Vagina (tissue), 2 donors: Measurements from ENCODE around the gene THEM5. TPM values are rescaled to one million over a fixed set of nuclear protein-coding genes. Genes with fewer than 3 reads are reported as not detected.
A peak's percentile ranks its signal among the peaks of the same experiment; 100 is the strongest.

Experiments used
- DNase-seq, 2 donors: peaks; one replicate each; pipeline ENCODE4 v3.0.0-alpha.2; 2017; ENCODE audit errors: extremely low spot score in 2 of 2
- H3K27ac ChIP-seq: fragments of 200-600 bp; sonication (generic); one replicate; pipeline ENCODE4 v1.5.1; 2019
- H3K27me3 ChIP-seq: fragments of 200-600 bp; sonication (generic); one replicate; pipeline ENCODE4 v1.5.1; 2019
- H3K36me3 ChIP-seq, 2 donors: fragments of 200-600 bp; sonication (generic); one replicate each; pipeline ENCODE4 v1.5.1; 2017 to 2019
- H3K4me1 ChIP-seq: fragments of 200-600 bp; sonication (generic); one replicate; pipeline ENCODE4 v1.5.1; 2019
- H3K4me3 ChIP-seq, 2 donors: fragments of 200-600 bp; sonication (generic); 1 replicate in 1 of 2; 2 replicates in 1 of 2; pipeline ENCODE4 v1.5.1; 2016 to 2019
- H3K9me3 ChIP-seq: fragments of 200-600 bp; sonication (generic); one replicate; pipeline ENCODE4 v1.5.1; 2019
- POLR2A ChIP-seq, 2 donors: fragments of 450-650 bp; IDR thresholded peaks; one replicate each; pipeline ENCODE4 v1.6.1; 2017; ENCODE audit warnings: antibody characterized with exemption in 2 of 2, mild to moderate bottlenecking in 2 of 2, moderate library complexity in 2 of 2
- POLR2AphosphoS5 ChIP-seq, 2 donors: sonication (generic); formaldehyde crosslinking; IDR thresholded peaks; one replicate each; pipeline ENCODE4 v1.9.0; 2017; ENCODE audit warnings: antibody characterized with exemption in 2 of 2, mild to moderate bottlenecking in 2 of 2, low read depth in 1 of 2; ENCODE audit not compliant: insufficient read depth in 1 of 2
- intact Hi-C: fragments of 100-400 bp; cut with DNase I; formaldehyde crosslinking; loops from one replicate; pipeline ENCODE4 v1.15.1; 2023
- total RNA-seq: library from RNA; depleted of rRNA; stranded (reverse); fragments of >200 nt; gene quantifications from one replicate; pipeline ENCODE4 v1.2.3, GENCODE V29; 2016
- TF ChIP-seq, protein P1 (sequence below), 3 experiments: fragments of 450-650 bp in 2 of 3; fragments of 200-600 bp in 1 of 3; sonication (generic) in 1 of 3; IDR thresholded peaks; one replicate each; pipeline ENCODE4 v1.5.1; 2017 to 2019; ENCODE audit warnings: antibody characterized with exemption in 3 of 3, mild to moderate bottlenecking in 2 of 3, moderate library complexity in 2 of 3

Gene THEM5
- total RNA-seq, 1 donor from 2014 or later, result 0.98 TPM

DNA sequence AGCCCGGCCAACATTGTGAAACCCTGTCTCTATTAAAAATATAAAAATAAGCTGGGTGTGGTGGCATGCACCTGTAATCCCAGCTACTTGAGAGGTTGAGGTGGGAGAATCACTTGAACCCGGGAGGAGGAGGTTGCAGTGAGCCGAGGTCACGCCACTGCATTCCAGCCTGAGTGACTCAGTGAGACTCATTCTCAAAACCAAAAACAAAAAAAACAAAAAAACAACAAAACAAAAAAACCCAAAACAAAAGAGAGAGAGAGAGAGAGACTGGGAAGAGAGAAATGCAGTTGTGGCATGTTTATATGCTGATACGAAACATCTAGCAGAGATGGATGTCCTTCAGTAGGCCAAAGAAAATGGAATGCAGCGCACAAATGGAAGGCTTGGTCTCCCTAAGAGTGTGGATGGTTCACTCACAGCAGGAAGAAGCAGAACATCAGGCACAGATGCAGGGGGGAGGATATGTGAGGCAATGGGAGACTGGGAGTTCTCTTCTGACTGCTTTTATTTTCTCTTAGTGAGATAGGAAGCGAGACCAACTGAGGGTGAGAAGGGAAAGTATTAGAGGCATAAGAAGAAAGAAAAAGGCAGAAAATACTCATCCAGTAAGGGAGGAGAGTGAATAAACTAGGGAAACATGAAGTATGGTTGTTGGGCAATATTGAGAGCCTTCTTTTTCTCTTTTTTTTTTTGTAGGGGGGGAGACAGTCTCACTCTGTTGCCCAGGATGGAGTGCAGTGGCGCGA is 39.8 kb upstream of the THEM5 start:
- H3K9me3 ChIP-seq, result no peaks in the 10 kb centered on the region
- no peak overlapping the region for H3K27ac ChIP-seq
- H3K36me3 ChIP-seq, result no peaks in the 10 kb centered on the region
- peaks cover 5% of the 10 kb centered on the region for H3K4me1 ChIP-seq
- no peaks in the 10 kb centered on the region for H3K27me3 ChIP-seq
- no peak overlapping the region for H3K4me3 ChIP-seq
- TF ChIP-seq, protein P1, sequence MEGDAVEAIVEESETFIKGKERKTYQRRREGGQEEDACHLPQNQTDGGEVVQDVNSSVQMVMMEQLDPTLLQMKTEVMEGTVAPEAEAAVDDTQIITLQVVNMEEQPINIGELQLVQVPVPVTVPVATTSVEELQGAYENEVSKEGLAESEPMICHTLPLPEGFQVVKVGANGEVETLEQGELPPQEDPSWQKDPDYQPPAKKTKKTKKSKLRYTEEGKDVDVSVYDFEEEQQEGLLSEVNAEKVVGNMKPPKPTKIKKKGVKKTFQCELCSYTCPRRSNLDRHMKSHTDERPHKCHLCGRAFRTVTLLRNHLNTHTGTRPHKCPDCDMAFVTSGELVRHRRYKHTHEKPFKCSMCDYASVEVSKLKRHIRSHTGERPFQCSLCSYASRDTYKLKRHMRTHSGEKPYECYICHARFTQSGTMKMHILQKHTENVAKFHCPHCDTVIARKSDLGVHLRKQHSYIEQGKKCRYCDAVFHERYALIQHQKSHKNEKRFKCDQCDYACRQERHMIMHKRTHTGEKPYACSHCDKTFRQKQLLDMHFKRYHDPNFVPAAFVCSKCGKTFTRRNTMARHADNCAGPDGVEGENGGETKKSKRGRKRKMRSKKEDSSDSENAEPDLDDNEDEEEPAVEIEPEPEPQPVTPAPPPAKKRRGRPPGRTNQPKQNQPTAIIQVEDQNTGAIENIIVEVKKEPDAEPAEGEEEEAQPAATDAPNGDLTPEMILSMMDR (IDR thresholded peaks at IDR 0.05), result no peak
- TF ChIP-seq POLR2A (IDR thresholded peaks at IDR 0.05) (no peak), POLR2AphosphoS5 (IDR thresholded peaks at IDR 0.05; ENCODE audit: insufficient read depth in 1 of 2, low read depth in 1 of 2) (no peak)
- intact Hi-C loops, result no loop called here
- DNase-seq, result no peak

DNA sequence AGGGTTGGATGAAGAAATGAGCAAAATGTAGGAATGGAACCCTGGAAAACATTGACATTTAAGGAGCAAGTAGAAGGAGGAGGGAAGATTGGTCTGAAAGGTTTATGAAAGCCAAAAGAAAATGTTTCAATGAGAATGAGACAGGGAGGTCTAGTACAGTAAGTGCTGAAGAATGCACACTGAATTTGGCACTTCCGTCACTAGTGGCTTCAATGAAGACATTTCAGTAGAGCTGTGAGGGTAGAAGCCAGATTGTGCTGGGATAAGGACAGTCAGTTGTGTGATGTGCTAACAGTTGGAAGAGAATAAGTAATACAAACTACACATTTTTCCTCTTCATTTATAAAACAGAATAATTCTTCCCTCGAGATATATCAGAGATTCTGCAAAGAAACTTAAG is 38.7 kb upstream of the THEM5 start:
- no peaks in the 10 kb centered on the region for H3K27me3 ChIP-seq
- no peak overlapping the region for H3K27ac ChIP-seq
- intact Hi-C loops, result no loop called here
- no peaks in the 10 kb centered on the region for H3K4me1 ChIP-seq
- TF ChIP-seq, protein P1 (IDR thresholded peaks at IDR 0.05), result no peak
- no peak for TF ChIP-seq POLR2A (IDR thresholded peaks at IDR 0.05)
- no peak for TF ChIP-seq POLR2AphosphoS5 (IDR thresholded peaks at IDR 0.05; ENCODE audit: insufficient read depth in 1 of 2, low read depth in 1 of 2)
- peaks cover 0 to 6% of the 10 kb centered on the region in 2 donors for H3K36me3 ChIP-seq
- DNase-seq, result no peak
- H3K9me3 ChIP-seq, result no peaks in the 10 kb centered on the region
- H3K4me3 ChIP-seq, result no peak overlapping the region

DNA sequence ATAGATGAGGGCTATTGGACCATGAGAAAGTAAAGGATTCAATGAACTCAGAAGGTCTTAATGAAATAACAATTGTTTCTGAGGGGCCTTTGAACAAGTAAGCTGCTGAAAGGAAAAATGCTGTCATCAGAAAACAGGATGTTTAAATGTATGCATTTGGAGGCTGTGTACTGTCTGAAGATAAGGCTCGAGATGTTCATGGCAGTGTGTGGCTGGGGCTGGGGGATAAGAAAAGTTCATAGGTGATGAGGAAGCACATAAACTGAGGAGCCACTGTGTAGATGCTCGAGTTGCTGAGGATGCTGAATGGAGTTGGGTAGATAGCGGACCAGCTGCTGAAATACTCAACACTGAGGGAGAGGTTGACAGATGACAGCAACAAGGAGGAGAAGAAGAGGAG is 38.0 kb upstream of the THEM5 start:
- H3K9me3 ChIP-seq, result no peaks in the 10 kb centered on the region
- no peak for DNase-seq
- no peaks in the 10 kb centered on the region for H3K4me1 ChIP-seq
- H3K27me3 ChIP-seq, result no peaks in the 10 kb centered on the region
- H3K36me3 ChIP-seq, result peaks cover 0 to 6% of the 10 kb centered on the region in 2 donors
- intact Hi-C loops, result no loop called here
- TF ChIP-seq, protein P1 (IDR thresholded peaks at IDR 0.05), result no peak
- TF ChIP-seq POLR2AphosphoS5 (IDR thresholded peaks at IDR 0.05; ENCODE audit: insufficient read depth in 1 of 2, low read depth in 1 of 2) (no peak), POLR2A (IDR thresholded peaks at IDR 0.05) (no peak)
- H3K27ac ChIP-seq, result no peak overlapping the region
- H3K4me3 ChIP-seq, result no peak overlapping the region

DNA sequence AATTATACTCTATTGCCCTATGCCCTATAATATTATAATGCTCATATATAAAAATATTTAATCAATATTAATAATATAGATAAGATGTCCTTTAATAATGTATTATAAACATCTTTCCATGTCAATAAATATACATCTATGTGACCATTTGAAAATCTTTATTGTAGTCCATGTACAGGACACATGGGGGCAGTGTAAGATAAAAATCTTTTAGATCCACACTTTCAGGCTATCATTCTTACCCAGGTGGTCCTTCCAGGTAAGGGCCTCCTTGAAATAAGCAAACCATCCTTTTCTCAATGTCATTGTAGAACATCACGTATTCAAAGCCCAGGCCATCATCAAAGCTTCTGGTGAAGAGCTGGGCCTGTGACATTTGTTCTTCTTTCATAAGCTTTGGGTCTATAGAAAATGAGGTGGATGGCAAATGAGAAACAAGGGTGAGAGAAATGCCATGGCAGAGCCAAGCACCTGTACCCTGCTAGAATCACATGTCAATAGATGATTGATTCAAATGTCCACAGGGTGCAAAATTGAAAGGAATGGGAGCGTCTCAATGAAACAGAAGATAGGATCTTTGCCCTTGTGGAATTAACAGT is 35.6 kb upstream of the THEM5 start:
- intact Hi-C loops, result no loop called here
- Histone ChIP-seq H3K9me3 (no peaks in the 10 kb centered on the region), H3K36me3 (peaks cover 0 to 6% of the 10 kb centered on the region in 2 donors), H3K27ac (no peak overlapping the region), H3K4me3 (no peak overlapping the region), H3K4me1 (no peaks in the 10 kb centered on the region), H3K27me3 (no peaks in the 10 kb centered on the region)
- TF ChIP-seq, protein P1 (IDR thresholded peaks at IDR 0.05), result peak in 1 of 3 experiments; percentile 21
- TF ChIP-seq POLR2A (IDR thresholded peaks at IDR 0.05), result no peak
- DNase-seq, result no peak

DNA sequence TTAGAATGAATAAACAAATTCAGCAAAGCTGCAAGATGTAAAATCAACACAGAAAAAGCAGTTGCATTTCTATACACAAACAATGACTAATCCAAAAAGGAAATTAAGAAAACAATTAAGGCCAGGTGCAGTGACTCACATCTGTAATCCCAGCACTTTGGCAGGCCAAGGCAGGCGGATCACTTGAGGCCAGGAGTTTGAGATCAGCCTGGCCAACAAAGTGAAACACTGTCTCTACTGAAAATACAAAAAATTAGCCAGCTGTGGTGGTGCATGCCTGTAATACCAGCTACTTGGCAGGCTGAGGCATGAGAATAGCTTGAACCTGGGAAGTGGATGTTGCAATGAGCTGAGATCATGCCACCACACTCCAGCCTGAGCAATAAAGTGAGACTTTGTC is 33.5 kb upstream of the THEM5 start:
- intact Hi-C loops, result no loop called here
- Histone ChIP-seq H3K27me3 (no peaks in the 10 kb centered on the region), H3K9me3 (no peaks in the 10 kb centered on the region), H3K36me3 (peaks cover 0 to 6% of the 10 kb centered on the region in 2 donors), H3K4me1 (no peaks in the 10 kb centered on the region), H3K27ac (no peak overlapping the region), H3K4me3 (no peak overlapping the region)
- TF ChIP-seq POLR2AphosphoS5 (IDR thresholded peaks at IDR 0.05; ENCODE audit: insufficient read depth in 1 of 2, low read depth in 1 of 2) (peak in 1 of 2 donors; percentile 48), POLR2A (IDR thresholded peaks at IDR 0.05) (no peak)
- TF ChIP-seq, protein P1 (IDR thresholded peaks at IDR 0.05), result no peak
- no peak for DNase-seq
